Aorta (tissue), 5 donors: ENCODE results near the gene SCN4A. TPM values are rescaled to one million over a fixed set of nuclear protein-coding genes. Genes with fewer than 3 reads are reported as not detected.

ENCODE experiments used
- ATAC-seq: fragments of 200-7000 bp; cut with Tn5 transposase; one replicate; pipeline ENCODE4 v1.9.1; 2022; ENCODE audit warnings: moderate library complexity; ENCODE audit not compliant: low FRiP score
- DNase-seq, 2 donors: peaks; one replicate each; pipeline ENCODE4 v3.0.0-alpha.2; 2020
- H3K27ac ChIP-seq, 2 donors: one replicate each; pipeline ENCODE4 v1.5.1; 2013; ENCODE audit warnings: low read length in 2 of 2, mild to moderate bottlenecking in 2 of 2, moderate library complexity in 2 of 2, control low read depth in 1 of 2, inconsistent platforms in 1 of 2, low read depth in 1 of 2
- H3K27me3 ChIP-seq, 2 donors: one replicate each; pipeline ENCODE4 v1.6.1; 2013; ENCODE audit warnings: control low read depth in 1 of 2, low read length in 1 of 2, mild to moderate bottlenecking in 1 of 2, moderate library complexity in 1 of 2; ENCODE audit not compliant: insufficient read depth in 2 of 2, control insufficient read depth in 1 of 2
- H3K36me3 ChIP-seq, 2 donors: one replicate each; pipeline ENCODE4 v1.6.1; 2013; ENCODE audit warnings: control low read depth in 1 of 2, low read length in 1 of 2, mild to moderate bottlenecking in 1 of 2; ENCODE audit not compliant: insufficient read depth in 2 of 2, control insufficient read depth in 1 of 2
- H3K4me1 ChIP-seq, 2 donors: one replicate each; pipeline ENCODE4 v1.6.1; 2013; ENCODE audit warnings: low read length in 2 of 2, control low read depth in 1 of 2, mild to moderate bottlenecking in 1 of 2, moderate library complexity in 1 of 2; ENCODE audit not compliant: insufficient read depth in 2 of 2, control insufficient read depth in 1 of 2
- H3K4me3 ChIP-seq, 2 donors: one replicate each; pipeline ENCODE4 v1.5.1; 2013; ENCODE audit warnings: low read length in 2 of 2, control low read depth in 1 of 2, mild to moderate bottlenecking in 1 of 2
- H3K9me3 ChIP-seq: one replicate; pipeline ENCODE4 v1.6.1; 2013; ENCODE audit warnings: mild to moderate bottlenecking, low read length; ENCODE audit not compliant: control insufficient read depth
- WGBS, 2 donors: extraction: QIAGEN DNeasy Blood & Tissue Kit; methylation state at CpG; one replicate each; pipeline ENCODE4 v1.1.7; 2013; 5-methylcytosine and 5-hydroxymethylcytosine counted together
- intact Hi-C, 2 donors: fragments of 100-400 bp; cut with DNase I; formaldehyde crosslinking; loops; one replicate each; pipeline versions ENCODE4 v1.14.2 to v1.15.0; 2022
- polyA plus RNA-seq, 2 donors: library from polyadenylated mRNA; stranded (reverse); fragments of 200-250 nt; gene quantifications; one replicate each; pipeline ENCODE4 v1.2.3, GENCODE V29; 2013
- total RNA-seq, 2 donors: library from RNA; stranded (reverse); fragmentation: NEBNext Ultra II Directional; extraction: Animal tissue kit (Norgen Biotek cat#: 25700); gene quantifications; one replicate each; pipeline ENCODE4 v1.2.1, GENCODE V29; 2021
- donor health status: healthy with polysubstance abuse.
- donor health status: Bipolar disorder and iron deficiency.
- donor health status: DM: no; HTN: no; CAD: no.
- donor health status: DM: no; HTN: no; CAD: no.
- donor health status: DM: yes; HTN: yes; CAD: no.

SCN4A gene
- total and polyA plus RNA-seq, 4 donors: 0.03 to 3.2 (median 1.5) TPM; not detected in 1

- 76 to 83% methylated on average over 3 of the region's 3 CpGs for WGBS, 2 donors
- Histone ChIP-seq H3K4me1 (no peaks in the 10 kb centered on the region), H3K4me3 (no peak overlapping the region), H3K9me3 (no peaks in the 10 kb centered on the region), H3K36me3 (no peaks in the 10 kb centered on the region), H3K27me3 (no peaks in the 10 kb centered on the region), H3K27ac (no peak overlapping the region)
- ATAC-seq: no peak
- intact Hi-C loops: no loop called here
- no peak for DNase-seq
These were observed 4.0 kb upstream of the SCN4A start for GRCh38 chr17:63976702-63977101.

- no peaks in the 10 kb centered on the region for H3K9me3 ChIP-seq
- H3K4me1 ChIP-seq: no peaks in the 10 kb centered on the region
- ATAC-seq (no peak), DNase-seq (no peak)
- no peak overlapping the region for H3K4me3 ChIP-seq
- no peaks in the 10 kb centered on the region for H3K36me3 ChIP-seq
- intact Hi-C loops: no loop called here
- WGBS, 2 donors: 90 to 98% methylated on average over 2 of the region's 2 CpGs
- H3K27ac ChIP-seq: no peak overlapping the region
- H3K27me3 ChIP-seq: no peaks in the 10 kb centered on the region
These were observed 2.9 kb upstream of the SCN4A start for GRCh38 chr17:63975541-63976092.

GRCh38 chr17:63974594-63975192, 2.0 kb upstream of the SCN4A start:
- Histone ChIP-seq H3K4me3 (no peak overlapping the region), H3K27me3 (no peaks in the 10 kb centered on the region), H3K9me3 (no peaks in the 10 kb centered on the region), H3K4me1 (no peaks in the 10 kb centered on the region), H3K27ac (no peak overlapping the region), H3K36me3 (no peaks in the 10 kb centered on the region)
- no peak for ATAC-seq
- intact Hi-C loops: no loop called here
- DNase-seq: no peak
- 73 to 79% methylated on average over 10 of the region's 10 CpGs for WGBS, 2 donors

- WGBS, 2 donors: 80 to 81% methylated on average over 12 of the region's 12 CpGs
These were observed 1.3 kb upstream of the SCN4A start for GRCh38 chr17:63973930-63974593.

GRCh38 chr17:63973247-63973646, 529 bp upstream of the SCN4A start:
- ATAC-seq (no peak), DNase-seq (no peak)
- Histone ChIP-seq H3K36me3 (no peaks in the 10 kb centered on the region), H3K4me3 (no peak overlapping the region), H3K27ac (no peak overlapping the region), H3K27me3 (no peaks in the 10 kb centered on the region), H3K9me3 (no peaks in the 10 kb centered on the region), H3K4me1 (no peaks in the 10 kb centered on the region)
- WGBS, 2 donors: 95% methylated on average over 6 of the region's 6 CpGs
- intact Hi-C loops: no loop called here

More at GRCh38 chr17:63973930-63974593, 1.3 kb upstream of the SCN4A start:
- ATAC-seq (peak; percentile 26), DNase-seq (no peak)
- Histone ChIP-seq H3K27ac (no peak overlapping the region), H3K36me3 (no peaks in the 10 kb centered on the region), H3K9me3 (no peaks in the 10 kb centered on the region), H3K4me3 (no peak overlapping the region), H3K27me3 (no peaks in the 10 kb centered on the region), H3K4me1 (no peaks in the 10 kb centered on the region)
- intact Hi-C loops: no loop called here

- no peak for ATAC-seq
- intact Hi-C loops: no loop called here
These were observed 3.4 kb downstream of the SCN4A start for GRCh38 chr17:63969278-63969677.

GRCh38 chr17:63967953-63968352, 4.8 kb downstream of the SCN4A start:
- WGBS, 2 donors: 89 to 90% methylated on average over 19 of the region's 19 CpGs
- Histone ChIP-seq H3K36me3 (no peaks in the 10 kb centered on the region), H3K4me1 (no peaks in the 10 kb centered on the region)

More at GRCh38 chr17:63969278-63969677, 3.4 kb downstream of the SCN4A start:
- H3K9me3 ChIP-seq: no peaks in the 10 kb centered on the region
- H3K27ac ChIP-seq: no peak overlapping the region
- H3K36me3 ChIP-seq: no peaks in the 10 kb centered on the region
- 63 to 65% methylated on average over 10 of the region's 10 CpGs for WGBS, 2 donors
- H3K4me1 ChIP-seq: no peaks in the 10 kb centered on the region
- no peak for DNase-seq
- H3K4me3 ChIP-seq: no peak overlapping the region
- H3K27me3 ChIP-seq: no peaks in the 10 kb centered on the region

GRCh38 chr17:63966646-63967264, 6.0 kb downstream of the SCN4A start:
- WGBS, 2 donors: 80 to 83% methylated on average over 11 of the region's 11 CpGs
- H3K27me3 ChIP-seq: no peaks in the 10 kb centered on the region
- intact Hi-C loops: no loop called here
- no peak overlapping the region for H3K27ac ChIP-seq
- no peaks in the 10 kb centered on the region for H3K4me1 ChIP-seq
- no peak overlapping the region for H3K4me3 ChIP-seq
- DNase-seq (no peak), ATAC-seq (no peak)
- no peaks in the 10 kb centered on the region for H3K9me3 ChIP-seq
- no peaks in the 10 kb centered on the region for H3K36me3 ChIP-seq

More at GRCh38 chr17:63967953-63968352, 4.8 kb downstream of the SCN4A start:
- Histone ChIP-seq H3K27me3 (no peaks in the 10 kb centered on the region), H3K4me3 (no peak overlapping the region), H3K9me3 (no peaks in the 10 kb centered on the region), H3K27ac (no peak overlapping the region)
- no peak for DNase-seq
- ATAC-seq: no peak
- intact Hi-C loops: no loop called here
